Measurements from ENCODE around the gene FBXO30.

Gene FBXO30

DNA sequence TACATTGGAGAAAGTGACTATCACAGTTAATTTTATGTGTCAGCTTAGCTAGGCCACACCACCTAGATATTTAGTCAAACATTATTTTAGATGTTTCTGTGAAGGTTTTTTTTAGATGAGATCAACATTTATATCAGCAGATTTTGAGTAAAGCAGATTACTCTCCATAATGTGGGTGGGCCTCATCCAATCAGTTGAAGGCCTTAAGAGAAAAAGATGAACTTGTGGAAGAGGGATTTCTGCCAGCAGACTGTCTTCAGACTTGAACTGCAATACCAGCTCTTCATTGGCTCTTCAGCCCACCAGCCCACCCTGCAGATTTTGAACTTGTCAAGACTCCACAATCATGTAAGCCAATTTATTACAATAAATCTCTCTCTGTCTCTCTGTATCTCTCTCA lies 25.1 kb upstream of the FBXO30 start:
- peak; percentile 18 for DNase-seq (ENCODE audit: low read depth)
- no peak for TF ChIP-seq MYC (IDR thresholded peaks at IDR 0.05; ENCODE audit: low read depth, low read length)
- TF ChIP-seq, protein P1, sequence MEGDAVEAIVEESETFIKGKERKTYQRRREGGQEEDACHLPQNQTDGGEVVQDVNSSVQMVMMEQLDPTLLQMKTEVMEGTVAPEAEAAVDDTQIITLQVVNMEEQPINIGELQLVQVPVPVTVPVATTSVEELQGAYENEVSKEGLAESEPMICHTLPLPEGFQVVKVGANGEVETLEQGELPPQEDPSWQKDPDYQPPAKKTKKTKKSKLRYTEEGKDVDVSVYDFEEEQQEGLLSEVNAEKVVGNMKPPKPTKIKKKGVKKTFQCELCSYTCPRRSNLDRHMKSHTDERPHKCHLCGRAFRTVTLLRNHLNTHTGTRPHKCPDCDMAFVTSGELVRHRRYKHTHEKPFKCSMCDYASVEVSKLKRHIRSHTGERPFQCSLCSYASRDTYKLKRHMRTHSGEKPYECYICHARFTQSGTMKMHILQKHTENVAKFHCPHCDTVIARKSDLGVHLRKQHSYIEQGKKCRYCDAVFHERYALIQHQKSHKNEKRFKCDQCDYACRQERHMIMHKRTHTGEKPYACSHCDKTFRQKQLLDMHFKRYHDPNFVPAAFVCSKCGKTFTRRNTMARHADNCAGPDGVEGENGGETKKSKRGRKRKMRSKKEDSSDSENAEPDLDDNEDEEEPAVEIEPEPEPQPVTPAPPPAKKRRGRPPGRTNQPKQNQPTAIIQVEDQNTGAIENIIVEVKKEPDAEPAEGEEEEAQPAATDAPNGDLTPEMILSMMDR (IDR thresholded peaks at IDR 0.05; ENCODE audit: low read depth, low read length) = no peak
- no peak for TF ChIP-seq POLR2A (IDR thresholded peaks at IDR 0.05; ENCODE audit: extremely low read depth, insufficient read length)
- TF ChIP-seq, protein P2, sequence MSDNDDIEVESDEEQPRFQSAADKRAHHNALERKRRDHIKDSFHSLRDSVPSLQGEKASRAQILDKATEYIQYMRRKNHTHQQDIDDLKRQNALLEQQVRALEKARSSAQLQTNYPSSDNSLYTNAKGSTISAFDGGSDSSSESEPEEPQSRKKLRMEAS (IDR thresholded peaks at IDR 0.05; ENCODE audit: low read depth, low read length) = no peak
- no peak overlapping the region for H3K4me3 ChIP-seq (ENCODE audit: low read depth, low read length)

DNA sequence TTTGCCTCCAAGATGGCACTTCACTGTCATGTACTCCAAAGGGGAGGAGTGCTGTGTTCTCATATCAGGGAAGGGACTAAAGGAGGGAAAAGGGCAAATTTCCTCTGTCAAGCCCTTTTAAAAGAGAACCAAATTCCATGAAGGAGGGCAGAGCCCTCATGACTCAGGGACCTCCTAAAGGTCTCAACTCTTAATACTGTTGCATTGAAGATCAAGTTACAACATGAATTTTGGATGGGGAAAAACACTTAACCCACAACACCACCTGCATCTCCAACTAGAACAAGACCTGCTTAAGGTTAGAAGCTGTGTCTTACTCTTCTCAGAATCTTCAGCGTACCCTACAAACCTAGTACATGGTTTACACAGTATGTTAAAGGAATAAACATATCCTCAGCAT lies 23.7 kb upstream of the FBXO30 start:
- no peak for TF ChIP-seq POLR2A (IDR thresholded peaks at IDR 0.05; ENCODE audit: extremely low read depth, insufficient read length)
- TF ChIP-seq MYC (IDR thresholded peaks at IDR 0.05; ENCODE audit: low read depth, low read length) = no peak
- TF ChIP-seq, protein P2 (IDR thresholded peaks at IDR 0.05; ENCODE audit: low read depth, low read length) = no peak
- TF ChIP-seq, protein P1 (IDR thresholded peaks at IDR 0.05; ENCODE audit: low read depth, low read length) = no peak
- no peak for DNase-seq (ENCODE audit: low read depth)
- H3K4me3 ChIP-seq (ENCODE audit: low read depth, low read length) = no peak overlapping the region

- no peak for DNase-seq (ENCODE audit: low read depth)
- no peak overlapping the region for H3K4me3 ChIP-seq (ENCODE audit: low read depth, low read length)
These were observed 22.2 kb upstream of the FBXO30 start for GRCh38 chr6:145836772-145837171.

GRCh38 chr6:145836170-145836569 lies 21.6 kb upstream of the FBXO30 start:
- no peak for TF ChIP-seq POLR2A (IDR thresholded peaks at IDR 0.05; ENCODE audit: extremely low read depth, insufficient read length)
- TF ChIP-seq MYC (IDR thresholded peaks at IDR 0.05; ENCODE audit: low read depth, low read length) = no peak
- TF ChIP-seq, protein P2 (IDR thresholded peaks at IDR 0.05; ENCODE audit: low read depth, low read length) = no peak
- TF ChIP-seq, protein P1 (IDR thresholded peaks at IDR 0.05; ENCODE audit: low read depth, low read length) = no peak
- DNase-seq (ENCODE audit: low read depth) = no peak
- no peak overlapping the region for H3K4me3 ChIP-seq (ENCODE audit: low read depth, low read length)

More at GRCh38 chr6:145836772-145837171, 22.2 kb upstream of the FBXO30 start:
- TF ChIP-seq, protein P1 (IDR thresholded peaks at IDR 0.05; ENCODE audit: low read depth, low read length) = no peak
- TF ChIP-seq POLR2A (IDR thresholded peaks at IDR 0.05; ENCODE audit: extremely low read depth, insufficient read length) = no peak
- TF ChIP-seq, protein P2 (IDR thresholded peaks at IDR 0.05; ENCODE audit: low read depth, low read length) = no peak
- no peak for TF ChIP-seq MYC (IDR thresholded peaks at IDR 0.05; ENCODE audit: low read depth, low read length)

- TF ChIP-seq, protein P1 (IDR thresholded peaks at IDR 0.05; ENCODE audit: low read depth, low read length) = no peak
- no peak for TF ChIP-seq MYC (IDR thresholded peaks at IDR 0.05; ENCODE audit: low read depth, low read length)
- TF ChIP-seq, protein P2 (IDR thresholded peaks at IDR 0.05; ENCODE audit: low read depth, low read length) = no peak
- TF ChIP-seq POLR2A (IDR thresholded peaks at IDR 0.05; ENCODE audit: extremely low read depth, insufficient read length) = no peak
- DNase-seq (ENCODE audit: low read depth) = no peak
- no peak overlapping the region for H3K4me3 ChIP-seq (ENCODE audit: low read depth, low read length)
These were observed 16.0 kb upstream of the FBXO30 start for GRCh38 chr6:145830612-145831011.

Measured in NB4 (cell line).